ENCODE results near the gene TMEM185A. TPM values are rescaled to one million over a fixed set of nuclear protein-coding genes. Genes with fewer than 3 reads are reported as not detected.
"Not testable (repeated sequence)": the region's sequence is repeated elsewhere in the genome, so short reads cannot be mapped to it uniquely, and the experiment has no call there.

TMEM185A gene
- total RNA-seq, 2 donors from 2014 or later = 19.8 to 22.9 TPM

GRCh38 chrX:149567621-149568417 lies 63.8 kb downstream of the TMEM185A start:
- DNase-seq = no peak
- Mint-ChIP-seq H3K27me3 (ENCODE audit: low read depth) (peaks cover 35% of the 10 kb centered on the region), H3K4me3 (no peak overlapping the region), H3K36me3 (ENCODE audit: insufficient read depth in 2 of 2) (no peaks in the 10 kb centered on the region), H3K9me3 (no peaks in the 10 kb centered on the region), H3K4me1 (ENCODE audit: low read depth) (peaks cover 13% of the 10 kb centered on the region), H3K27ac (no peak overlapping the region)
- ATAC-seq (replicated peaks in 1 of 2) = no peak

- no peaks in the 10 kb centered on the region for H3K4me1 Mint-ChIP-seq (ENCODE audit: low read depth)
- H3K27ac Mint-ChIP-seq = no peak overlapping the region
- no peak overlapping the region for H3K4me3 Mint-ChIP-seq
- H3K36me3 Mint-ChIP-seq (ENCODE audit: insufficient read depth in 2 of 2) = no peaks in the 10 kb centered on the region
- H3K27me3 Mint-ChIP-seq (ENCODE audit: low read depth) = peaks cover 20% of the 10 kb centered on the region
- DNase-seq = no peak
- ATAC-seq (replicated peaks in 1 of 2) = no peak
- H3K9me3 Mint-ChIP-seq = no peaks in the 10 kb centered on the region
Measured at GRCh38 chrX:149563359-149563758, 68.2 kb downstream of the TMEM185A start.

GRCh38 chrX:149555251-149555650 lies 76.3 kb downstream of the TMEM185A start:
- H3K4me1 Mint-ChIP-seq (ENCODE audit: low read depth); ATAC-seq (replicated peaks in 1 of 2); H3K4me3 Mint-ChIP-seq; H3K36me3 Mint-ChIP-seq (ENCODE audit: insufficient read depth in 2 of 2); H3K27me3 Mint-ChIP-seq (ENCODE audit: low read depth); DNase-seq; H3K9me3 Mint-ChIP-seq; H3K27ac Mint-ChIP-seq: not testable (repeated sequence)

- not testable (repeated sequence) for H3K4me3 Mint-ChIP-seq; H3K27ac Mint-ChIP-seq; H3K9me3 Mint-ChIP-seq; H3K4me1 Mint-ChIP-seq (ENCODE audit: low read depth); DNase-seq; H3K36me3 Mint-ChIP-seq (ENCODE audit: insufficient read depth in 2 of 2); H3K27me3 Mint-ChIP-seq (ENCODE audit: low read depth)
- ATAC-seq (replicated peaks in 1 of 2) = peak in 1 of 2 donors; percentile 62
Measured at GRCh38 chrX:149551939-149552248, 79.7 kb downstream of the TMEM185A start.

- not testable (repeated sequence) for DNase-seq; H3K4me1 Mint-ChIP-seq (ENCODE audit: low read depth); H3K4me3 Mint-ChIP-seq; H3K27ac Mint-ChIP-seq; H3K27me3 Mint-ChIP-seq (ENCODE audit: low read depth); H3K9me3 Mint-ChIP-seq; H3K36me3 Mint-ChIP-seq (ENCODE audit: insufficient read depth in 2 of 2)
- peak; percentile 68 to 75 for ATAC-seq (replicated peaks in 1 of 2)
Measured at GRCh38 chrX:149551245-149551938, 80.2 kb downstream of the TMEM185A start.

GRCh38 chrX:149550454-149550853 lies 81.1 kb downstream of the TMEM185A start:
- H3K4me1 Mint-ChIP-seq (ENCODE audit: low read depth); H3K27me3 Mint-ChIP-seq (ENCODE audit: low read depth); H3K36me3 Mint-ChIP-seq (ENCODE audit: insufficient read depth in 2 of 2); H3K4me3 Mint-ChIP-seq; H3K9me3 Mint-ChIP-seq; H3K27ac Mint-ChIP-seq: not testable (repeated sequence)
- ATAC-seq (replicated peaks in 1 of 2) (peak; percentile 10 to 58), DNase-seq (peak in 1 of 2 donors; percentile 20)

GRCh38 chrX:149549701-149550100 lies 81.9 kb downstream of the TMEM185A start, which contains the start of gene HSFX3:
TSS of gene HSFX3 (minus strand) at chrX:149549924. CDS start at chrX:149549852, 72 bp downstream.
- H3K4me3 Mint-ChIP-seq; DNase-seq; H3K9me3 Mint-ChIP-seq; H3K36me3 Mint-ChIP-seq (ENCODE audit: insufficient read depth in 2 of 2); ATAC-seq (replicated peaks in 1 of 2); H3K27ac Mint-ChIP-seq; H3K27me3 Mint-ChIP-seq (ENCODE audit: low read depth); H3K4me1 Mint-ChIP-seq (ENCODE audit: low read depth): not testable (repeated sequence)

GRCh38 chrX:149547782-149548181 lies 83.8 kb downstream of the TMEM185A start:
- H3K27me3 Mint-ChIP-seq (ENCODE audit: low read depth); DNase-seq; H3K27ac Mint-ChIP-seq; ATAC-seq (replicated peaks in 1 of 2); H3K9me3 Mint-ChIP-seq; H3K36me3 Mint-ChIP-seq (ENCODE audit: insufficient read depth in 2 of 2); H3K4me3 Mint-ChIP-seq; H3K4me1 Mint-ChIP-seq (ENCODE audit: low read depth): not testable (repeated sequence)

- H3K9me3 Mint-ChIP-seq; DNase-seq; H3K27ac Mint-ChIP-seq; H3K27me3 Mint-ChIP-seq (ENCODE audit: low read depth); H3K36me3 Mint-ChIP-seq (ENCODE audit: insufficient read depth in 2 of 2); H3K4me3 Mint-ChIP-seq; H3K4me1 Mint-ChIP-seq (ENCODE audit: low read depth); ATAC-seq (replicated peaks in 1 of 2): not testable (repeated sequence)
Measured at GRCh38 chrX:149546962-149547361, 84.6 kb downstream of the TMEM185A start.

Other genes starting within 250 kb of the TMEM185A start
- gene IDS, start 126.5 kb downstream of the TMEM185A start, total RNA-seq = 10 to 100 TPM; 64.6 to 84.7 TPM
- 10 to 100 TPM; 26.7 to 28.1 TPM for gene EOLA1, start 90.8 kb downstream of the TMEM185A start, total RNA-seq
- gene HSFX3, start 81.9 kb downstream of the TMEM185A start, total RNA-seq = not detected
- gene MAGEA9B, start 44.3 kb downstream of the TMEM185A start, total RNA-seq = not detected
- under 1 TPM; 0.17 to 0.39 TPM for gene HSFX2, start 36.5 kb downstream of the TMEM185A start, total RNA-seq
- gene MAGEA11, start 80.3 kb upstream of the TMEM185A start, total RNA-seq = not detected
- gene HSFX1, start 142.3 kb upstream of the TMEM185A start, total RNA-seq = under 1 TPM; 0.67 to 1.00 TPM
- gene MAGEA9, start 150.1 kb upstream of the TMEM185A start, total RNA-seq = not detected
- gene MAGEA8, start 249.4 kb upstream of the TMEM185A start, total RNA-seq = not detected